AG04449 (cell line): Measurements from ENCODE around the gene FAM200A.
"Not testable (repeated sequence)": the region's sequence is repeated elsewhere in the genome, so short reads cannot be mapped to it uniquely, and the experiment has no call there.

Experiments
- CTCF ChIA-PET: fragments of 350-600 bp; formaldehyde crosslinking; extraction: SDS; loops from one replicate; lab custom pipeline; 2021; ENCODE audit warnings: antibody characterized with exemption; lab: Yijun Ruan, JAX
- POLR2A ChIA-PET: fragments of 400-600, 350-600 bp; formaldehyde crosslinking; extraction: SDS; loops from one replicate; lab custom pipeline; 2020; ENCODE audit warnings: antibody characterized with exemption, inconsistent platforms; lab: Yijun Ruan, JAX
- DNase-seq: peaks from one replicate; pipeline ENCODE4 v3.0.0-alpha.2; 2010; ENCODE audit warnings: low read depth, low spot score
- H3K4me3 ChIP-seq: 2 replicates; pipeline ENCODE4 v1.5.1; 2011; ENCODE audit warnings: low read depth, mild to moderate bottlenecking, control low read depth, low read length
- CTCF ChIP-seq: IDR thresholded peaks from one replicate; pipeline ENCODE4 v1.5.1; 2011; ENCODE audit warnings: mild to moderate bottlenecking, moderate library complexity, low read length, control low read depth, inconsistent platforms; ENCODE audit not compliant: insufficient read depth; ENCODE audit errors: missing control alignments

Gene FAM200A

GRCh38 chr7:99554939-99555338 lies 3.0 kb upstream of the FAM200A start:
- POLR2A ChIA-PET, result no interaction called here
- TF ChIP-seq CTCF, result no peak
- CTCF ChIA-PET, result no interaction called here
- H3K4me3 ChIP-seq, result no peak overlapping the region
- no peak for DNase-seq

- no peak for TF ChIP-seq CTCF
- ChIA-PET POLR2A (no interaction called here), CTCF (no interaction called here)
- DNase-seq, result no peak
- H3K4me3 ChIP-seq, result no peak overlapping the region
These were observed 1.1 kb upstream of the FAM200A start for GRCh38 chr7:99553039-99553438.

GRCh38 chr7:99551334-99551733 lies 580 bp downstream of the FAM200A start:
- no peak for DNase-seq
- ChIA-PET POLR2A (no interaction called here), CTCF (interaction anchor here (1.8 kb wide), 1 partner anchor 26 kb away, joined by 5 read pairs; no protein-coding TSS in a partner anchor)
- no peak for TF ChIP-seq CTCF
- H3K4me3 ChIP-seq, result peak overlapping the region; percentile 99

GRCh38 chr7:99549545-99549944 lies 2.4 kb downstream of the FAM200A start:
- H3K4me3 ChIP-seq, DNase-seq, POLR2A ChIA-PET: not testable (repeated sequence)
- CTCF ChIA-PET, result interaction anchor here (0.6 kb wide), 1 partner anchor 54 kb away, joined by 3 read pairs; no protein-coding TSS in a partner anchor

GRCh38 chr7:99545308-99545707 lies 6.6 kb downstream of the FAM200A start:
- POLR2A ChIA-PET, DNase-seq, H3K4me3 ChIP-seq, CTCF ChIA-PET: not testable (repeated sequence)

- ChIA-PET POLR2A (no interaction called here), CTCF (no interaction called here)
- DNase-seq, result no peak
These were observed 8.0 kb downstream of the FAM200A start for GRCh38 chr7:99543916-99544315.

GRCh38 chr7:99543081-99543671 lies 8.7 kb downstream of the FAM200A start:
- DNase-seq, result no peak
- no peak for TF ChIP-seq CTCF
- ChIA-PET CTCF (no interaction called here), POLR2A (no interaction called here)
- H3K4me3 ChIP-seq, result no peak overlapping the region

More at GRCh38 chr7:99543916-99544315, 8.0 kb downstream of the FAM200A start:
- no peak for TF ChIP-seq CTCF
- no peak overlapping the region for H3K4me3 ChIP-seq
